SKM-1 treated with dmso at 0.1 percent for 144 hours (cell line): ENCODE measurements around the gene MTTP.

Experiments used
- DNase-seq: peaks from one replicate; lab custom pipeline; 2025; ENCODE audit not compliant: unreplicated experiment; lab: John Stamatoyannopoulos, UW

The MTTP gene

DNA sequence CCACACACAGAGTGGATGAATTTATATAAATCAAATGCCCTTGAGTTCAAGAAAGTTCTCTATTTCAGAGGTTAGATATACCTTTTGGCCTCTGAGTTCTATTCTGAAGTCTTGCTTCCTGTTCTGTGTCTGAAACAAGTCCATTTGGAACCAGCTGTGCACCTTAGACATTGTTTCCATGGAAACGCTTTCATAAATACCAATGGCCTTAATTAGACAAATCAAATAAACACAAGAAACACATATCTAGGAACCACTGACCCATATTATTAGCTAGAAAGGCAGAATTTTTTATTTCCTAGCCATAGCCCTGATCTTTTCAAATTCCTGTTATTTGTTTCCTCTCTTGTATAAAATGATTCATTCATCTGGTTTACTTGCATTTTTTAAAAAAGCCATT, 91.4 kb downstream of the MTTP start:
- no peak for DNase-seq

DNA sequence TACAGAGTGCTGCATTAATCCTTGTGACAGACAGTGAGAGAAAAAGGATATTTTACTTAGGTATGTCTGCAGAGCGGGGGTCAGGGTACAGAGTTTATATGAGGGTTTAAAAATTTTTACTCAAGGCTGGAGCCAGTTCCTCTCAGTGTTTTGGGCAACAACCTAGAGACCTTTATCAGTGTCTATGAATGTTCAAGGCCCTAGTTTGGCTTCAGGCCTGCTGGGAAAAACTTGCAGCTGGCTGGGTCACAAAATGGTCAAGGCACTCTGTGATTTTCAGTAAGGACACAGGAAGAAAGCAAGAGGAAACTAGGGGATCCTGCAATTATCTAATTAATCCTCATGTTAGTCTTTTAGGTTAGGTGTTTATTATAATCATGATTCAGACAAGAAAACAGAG, 93.8 kb downstream of the MTTP start:
- DNase-seq, result no peak

DNA sequence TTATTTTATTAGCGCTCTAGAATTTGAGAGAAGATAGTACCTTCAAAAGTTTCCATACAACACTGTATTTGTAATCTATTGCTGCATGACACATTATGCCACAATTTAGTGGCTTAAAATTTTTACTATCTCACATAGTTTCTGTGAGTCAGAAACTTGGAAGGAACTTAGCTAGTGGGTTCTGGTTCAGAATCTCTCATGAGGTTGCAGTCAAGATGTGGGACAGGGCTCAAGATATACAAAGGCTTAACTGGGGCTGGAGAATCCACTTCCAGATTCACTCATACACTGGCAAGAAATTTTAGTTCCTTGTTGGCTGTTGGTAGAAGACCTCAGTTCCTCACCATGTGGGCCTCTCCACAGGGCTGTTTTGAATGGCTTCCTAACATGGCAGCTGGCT, 94.5 kb downstream of the MTTP start:
- DNase-seq, result no peak

DNA sequence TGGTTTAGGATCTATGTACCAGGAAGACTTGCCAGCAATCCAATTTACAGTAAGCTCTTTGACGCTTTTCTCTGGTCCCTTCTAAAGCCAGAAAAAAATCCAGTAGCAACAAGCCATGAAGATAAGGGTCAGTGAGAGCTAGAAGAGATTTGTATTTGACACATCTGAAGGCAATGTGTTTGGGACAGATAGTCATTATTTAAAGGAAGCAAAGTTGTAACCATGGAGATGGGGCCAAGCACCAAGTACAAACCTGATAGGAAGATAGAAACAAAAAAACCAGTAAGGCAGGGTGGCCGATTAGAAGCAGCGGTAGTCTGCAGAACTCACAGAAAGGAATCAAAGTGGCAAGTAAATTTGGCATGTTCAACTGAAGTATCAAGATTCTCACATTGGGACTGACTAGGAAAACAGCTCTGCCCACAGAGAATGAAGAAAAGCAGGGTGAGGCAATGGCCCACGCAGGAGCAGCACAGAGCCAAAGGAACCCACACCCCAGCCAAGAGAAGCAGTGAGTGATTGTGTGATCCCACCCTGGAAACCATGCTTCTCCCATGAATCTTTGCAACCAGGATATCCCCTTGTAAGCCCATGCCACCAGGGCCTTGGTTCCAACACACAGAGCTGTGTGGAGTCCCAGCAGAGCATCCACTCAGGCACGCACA, 95.9 kb downstream of the MTTP start:
- no peak for DNase-seq
